Measurements from ENCODE around the gene ASPG. TPM values are rescaled to one million over a fixed set of nuclear protein-coding genes. Genes with fewer than 3 reads are reported as not detected.

ASPG gene

DNA sequence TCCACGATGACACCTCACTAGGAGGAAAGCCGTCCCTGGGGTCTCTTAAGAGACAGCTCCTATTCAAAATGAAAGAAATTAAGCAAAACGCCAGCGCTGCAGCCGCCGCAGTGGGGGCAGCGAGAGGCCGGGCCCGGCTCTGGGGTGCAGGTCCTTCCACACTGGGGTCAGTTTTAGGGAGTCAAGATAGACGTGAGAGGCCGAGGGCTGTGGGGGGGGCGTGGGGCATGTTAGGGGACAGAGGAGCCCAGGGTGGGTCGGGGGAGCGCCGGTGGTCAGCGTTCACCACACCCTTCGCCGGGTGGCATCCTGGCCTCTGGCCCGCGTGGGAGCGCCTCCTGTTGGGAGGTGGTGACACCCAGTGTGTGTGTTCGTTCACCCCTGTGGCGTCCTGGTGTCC, 78.5 kb downstream of the ASPG start:
- Histone ChIP-seq H3K27ac (replicated peaks) (no peak overlapping the region), H3K4me3 (replicated peaks; ENCODE audit: insufficient read depth, low read length) (no peak overlapping the region)
- TF ChIP-seq, protein P1, sequence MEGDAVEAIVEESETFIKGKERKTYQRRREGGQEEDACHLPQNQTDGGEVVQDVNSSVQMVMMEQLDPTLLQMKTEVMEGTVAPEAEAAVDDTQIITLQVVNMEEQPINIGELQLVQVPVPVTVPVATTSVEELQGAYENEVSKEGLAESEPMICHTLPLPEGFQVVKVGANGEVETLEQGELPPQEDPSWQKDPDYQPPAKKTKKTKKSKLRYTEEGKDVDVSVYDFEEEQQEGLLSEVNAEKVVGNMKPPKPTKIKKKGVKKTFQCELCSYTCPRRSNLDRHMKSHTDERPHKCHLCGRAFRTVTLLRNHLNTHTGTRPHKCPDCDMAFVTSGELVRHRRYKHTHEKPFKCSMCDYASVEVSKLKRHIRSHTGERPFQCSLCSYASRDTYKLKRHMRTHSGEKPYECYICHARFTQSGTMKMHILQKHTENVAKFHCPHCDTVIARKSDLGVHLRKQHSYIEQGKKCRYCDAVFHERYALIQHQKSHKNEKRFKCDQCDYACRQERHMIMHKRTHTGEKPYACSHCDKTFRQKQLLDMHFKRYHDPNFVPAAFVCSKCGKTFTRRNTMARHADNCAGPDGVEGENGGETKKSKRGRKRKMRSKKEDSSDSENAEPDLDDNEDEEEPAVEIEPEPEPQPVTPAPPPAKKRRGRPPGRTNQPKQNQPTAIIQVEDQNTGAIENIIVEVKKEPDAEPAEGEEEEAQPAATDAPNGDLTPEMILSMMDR (IDR thresholded peaks at IDR 0.05; ENCODE audit: insufficient read depth, low read length) = no peak
- TF ChIP-seq, protein P2, sequence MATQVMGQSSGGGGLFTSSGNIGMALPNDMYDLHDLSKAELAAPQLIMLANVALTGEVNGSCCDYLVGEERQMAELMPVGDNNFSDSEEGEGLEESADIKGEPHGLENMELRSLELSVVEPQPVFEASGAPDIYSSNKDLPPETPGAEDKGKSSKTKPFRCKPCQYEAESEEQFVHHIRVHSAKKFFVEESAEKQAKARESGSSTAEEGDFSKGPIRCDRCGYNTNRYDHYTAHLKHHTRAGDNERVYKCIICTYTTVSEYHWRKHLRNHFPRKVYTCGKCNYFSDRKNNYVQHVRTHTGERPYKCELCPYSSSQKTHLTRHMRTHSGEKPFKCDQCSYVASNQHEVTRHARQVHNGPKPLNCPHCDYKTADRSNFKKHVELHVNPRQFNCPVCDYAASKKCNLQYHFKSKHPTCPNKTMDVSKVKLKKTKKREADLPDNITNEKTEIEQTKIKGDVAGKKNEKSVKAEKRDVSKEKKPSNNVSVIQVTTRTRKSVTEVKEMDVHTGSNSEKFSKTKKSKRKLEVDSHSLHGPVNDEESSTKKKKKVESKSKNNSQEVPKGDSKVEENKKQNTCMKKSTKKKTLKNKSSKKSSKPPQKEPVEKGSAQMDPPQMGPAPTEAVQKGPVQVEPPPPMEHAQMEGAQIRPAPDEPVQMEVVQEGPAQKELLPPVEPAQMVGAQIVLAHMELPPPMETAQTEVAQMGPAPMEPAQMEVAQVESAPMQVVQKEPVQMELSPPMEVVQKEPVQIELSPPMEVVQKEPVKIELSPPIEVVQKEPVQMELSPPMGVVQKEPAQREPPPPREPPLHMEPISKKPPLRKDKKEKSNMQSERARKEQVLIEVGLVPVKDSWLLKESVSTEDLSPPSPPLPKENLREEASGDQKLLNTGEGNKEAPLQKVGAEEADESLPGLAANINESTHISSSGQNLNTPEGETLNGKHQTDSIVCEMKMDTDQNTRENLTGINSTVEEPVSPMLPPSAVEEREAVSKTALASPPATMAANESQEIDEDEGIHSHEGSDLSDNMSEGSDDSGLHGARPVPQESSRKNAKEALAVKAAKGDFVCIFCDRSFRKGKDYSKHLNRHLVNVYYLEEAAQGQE (IDR thresholded peaks at IDR 0.05; ENCODE audit: insufficient replicate concordance, low read depth) = no peak
- TF ChIP-seq SPI1 (IDR thresholded peaks at IDR 0.05; ENCODE audit: borderline replicate concordance, low read depth) = no peak
- no peak for TF ChIP-seq GABPA (IDR thresholded peaks at IDR 0.05; ENCODE audit: low read depth)
- TF ChIP-seq POLR2AphosphoS5 (IDR thresholded peaks at IDR 0.05; ENCODE audit: low read depth) = no peak

GRCh38 chr14:104164512-104164911, 79.0 kb downstream of the ASPG start:
- Histone ChIP-seq H3K27me3 (ENCODE audit: insufficient read depth, poor library complexity, severe bottlenecking) (no peaks in the 10 kb centered on the region), H3K27ac (replicated peaks) (no peak overlapping the region), H3K4me3 (replicated peaks; ENCODE audit: insufficient read depth, low read length) (no peak overlapping the region)
- TF ChIP-seq POLR2AphosphoS5 (IDR thresholded peaks at IDR 0.05; ENCODE audit: low read depth) (no peak), GABPA (IDR thresholded peaks at IDR 0.05; ENCODE audit: low read depth) (no peak), SPI1 (IDR thresholded peaks at IDR 0.05; ENCODE audit: borderline replicate concordance, low read depth) (no peak)
- TF ChIP-seq, protein P2 (IDR thresholded peaks at IDR 0.05; ENCODE audit: insufficient replicate concordance, low read depth) = no peak
- no peak for DNase-seq (ENCODE audit: low read depth in 1 of 2, low spot score in 1 of 2)

More for the DNA sequence above, 78.5 kb downstream of the ASPG start:
- DNase-seq (ENCODE audit: low read depth in 1 of 2, low spot score in 1 of 2) = no peak
- no peaks in the 10 kb centered on the region for H3K27me3 ChIP-seq (ENCODE audit: insufficient read depth, poor library complexity, severe bottlenecking)

Small RNA genes within 50 kb of the gene (microRNA-seq; reads per million reads assigned to microRNA genes)
- gene MIR203A (not detected), gene MIR203B (not detected)
